RPMI8226 (cell line): ENCODE data around the gene GBF1.

Source experiments
- DNase-seq: peaks from one replicate; pipeline ENCODE4 v3.0.0-alpha.2; 2015

The GBF1 gene

DNA sequence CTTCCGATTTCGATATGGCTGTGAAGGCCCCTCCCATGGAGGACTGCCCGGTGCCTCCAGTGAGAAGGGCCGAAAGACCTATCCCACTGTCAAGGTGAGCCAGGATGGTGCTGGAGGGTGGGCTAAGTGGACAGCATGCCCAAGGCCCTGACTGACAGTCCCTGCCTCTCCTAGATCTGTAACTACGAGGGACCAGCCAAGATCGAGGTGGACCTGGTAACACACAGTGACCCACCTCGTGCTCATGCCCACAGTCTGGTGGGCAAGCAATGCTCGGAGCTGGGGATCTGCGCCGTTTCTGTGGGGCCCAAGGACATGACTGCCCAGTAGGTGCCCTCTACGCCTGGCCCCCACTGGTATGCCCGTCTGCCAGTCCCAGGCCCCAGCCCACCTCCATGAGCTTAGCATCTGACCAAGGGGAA is 151.4 kb downstream of the GBF1 start:
- no peak for DNase-seq

DNA sequence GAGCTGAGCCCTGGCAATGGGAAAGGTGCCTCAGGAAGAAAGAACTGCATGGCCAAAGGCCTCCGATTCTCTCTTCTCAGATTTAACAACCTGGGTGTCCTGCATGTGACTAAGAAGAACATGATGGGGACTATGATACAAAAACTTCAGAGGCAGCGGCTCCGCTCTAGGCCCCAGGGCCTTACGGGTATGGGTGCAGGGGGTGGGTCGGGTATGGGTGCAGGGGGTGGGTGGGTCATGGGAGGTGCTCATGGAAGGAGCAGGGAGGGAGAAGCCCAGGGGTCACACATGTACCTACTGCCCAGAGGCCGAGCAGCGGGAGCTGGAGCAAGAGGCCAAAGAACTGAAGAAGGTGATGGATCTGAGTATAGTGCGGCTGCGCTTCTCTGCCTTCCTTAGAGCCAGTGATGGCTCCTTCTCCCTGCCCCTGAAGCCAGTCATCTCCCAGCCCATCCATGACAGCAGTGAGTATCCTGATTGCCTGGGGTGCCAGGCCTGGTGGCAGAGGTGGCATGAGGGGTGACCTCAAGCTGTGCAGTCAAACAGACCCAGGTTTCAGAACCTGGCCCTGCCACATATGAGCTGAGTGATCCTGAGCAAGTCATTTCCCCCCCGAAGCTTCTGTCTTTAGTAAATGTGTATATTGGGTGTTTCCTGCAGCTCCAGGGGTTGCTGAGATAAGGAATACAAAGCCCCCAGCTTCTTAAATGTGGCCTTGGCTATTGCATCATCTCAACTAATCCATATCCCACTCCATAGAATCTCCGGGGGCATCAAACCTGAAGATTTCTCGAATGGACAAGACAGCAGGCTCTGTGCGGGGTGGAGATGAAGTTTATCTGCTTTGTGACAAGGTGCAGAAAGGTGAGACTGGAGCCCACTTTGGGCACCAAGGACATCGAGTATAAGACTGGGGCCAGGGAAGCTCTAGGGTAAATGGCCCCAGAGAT is 152.2 kb downstream of the GBF1 start:
- DNase-seq: no peak

DNA sequence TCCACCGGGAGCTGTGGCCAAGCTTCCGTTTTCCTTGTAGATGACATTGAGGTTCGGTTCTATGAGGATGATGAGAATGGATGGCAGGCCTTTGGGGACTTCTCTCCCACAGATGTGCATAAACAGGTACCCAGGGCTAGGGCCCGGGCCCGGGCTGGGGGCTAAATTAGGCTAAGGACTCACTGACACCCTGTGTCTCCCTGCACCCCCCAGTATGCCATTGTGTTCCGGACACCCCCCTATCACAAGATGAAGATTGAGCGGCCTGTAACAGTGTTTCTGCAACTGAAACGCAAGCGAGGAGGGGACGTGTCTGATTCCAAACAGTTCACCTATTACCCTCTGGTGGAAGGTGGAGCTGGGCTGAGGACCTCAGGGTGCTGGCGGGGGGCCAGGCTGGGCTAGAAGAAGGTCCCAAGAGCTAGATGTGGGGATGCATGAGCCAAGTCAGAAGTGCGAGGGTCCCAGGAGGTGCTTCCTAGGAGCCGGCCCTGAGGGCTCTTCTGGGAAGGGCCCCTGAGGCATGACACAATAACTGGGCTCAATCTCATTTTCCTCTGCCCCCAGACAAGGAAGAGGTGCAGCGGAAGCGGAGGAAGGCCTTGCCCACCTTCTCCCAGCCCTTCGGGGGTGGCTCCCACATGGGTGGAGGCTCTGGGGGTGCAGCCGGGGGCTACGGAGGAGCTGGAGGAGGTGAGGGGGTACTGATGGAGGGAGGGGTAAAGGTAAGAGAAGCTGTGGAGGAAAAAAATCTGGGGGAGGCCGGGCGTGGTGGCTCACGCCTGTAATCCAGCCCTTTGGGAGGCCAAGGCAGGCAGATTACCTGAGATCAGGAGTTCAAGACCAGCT is 153.1 kb downstream of the GBF1 start:
- no peak for DNase-seq

- DNase-seq: peak; percentile 87
Observed at GRCh38 chr10:102399217-102400021, 154.1 kb downstream of the GBF1 start.

GRCh38 chr10:102400076-102400475 is 154.7 kb downstream of the GBF1 start:
- DNase-seq: no peak

- no peak for DNase-seq
Observed at GRCh38 chr10:102400598-102401341, 155.4 kb downstream of the GBF1 start.

- no peak for DNase-seq
Observed at GRCh38 chr10:102401342-102401654, 156.0 kb downstream of the GBF1 start.

DNA sequence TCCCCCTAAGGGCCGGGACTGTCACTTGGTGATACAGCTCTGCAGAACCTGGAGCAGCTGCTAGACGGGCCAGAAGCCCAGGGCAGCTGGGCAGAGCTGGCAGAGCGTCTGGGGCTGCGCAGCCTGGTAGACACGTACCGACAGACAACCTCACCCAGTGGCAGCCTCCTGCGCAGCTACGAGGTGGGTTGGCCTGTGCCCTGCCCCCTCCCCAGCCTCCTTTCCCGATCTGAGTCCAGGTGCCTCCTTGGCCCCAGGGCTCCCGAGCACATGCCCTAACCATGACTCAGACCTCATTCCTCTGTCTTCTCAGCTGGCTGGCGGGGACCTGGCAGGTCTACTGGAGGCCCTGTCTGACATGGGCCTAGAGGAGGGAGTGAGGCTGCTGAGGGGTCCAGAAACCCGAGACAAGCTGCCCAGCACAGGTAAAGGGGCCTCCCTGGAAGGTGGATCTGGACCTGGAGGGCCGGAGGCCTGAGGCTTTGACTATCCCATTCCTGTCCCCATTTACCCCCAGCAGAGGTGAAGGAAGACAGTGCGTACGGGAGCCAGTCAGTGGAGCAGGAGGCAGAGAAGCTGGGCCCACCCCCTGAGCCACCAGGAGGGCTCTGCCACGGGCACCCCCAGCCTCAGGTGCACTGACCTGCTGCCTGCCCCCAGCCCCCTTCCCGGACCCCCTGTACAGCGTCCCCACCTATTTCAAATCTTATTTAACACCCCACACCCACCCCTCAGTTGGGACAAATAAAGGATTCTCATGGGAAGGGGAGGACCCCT is 156.6 kb downstream of the GBF1 start:
- DNase-seq: no peak

DNA sequence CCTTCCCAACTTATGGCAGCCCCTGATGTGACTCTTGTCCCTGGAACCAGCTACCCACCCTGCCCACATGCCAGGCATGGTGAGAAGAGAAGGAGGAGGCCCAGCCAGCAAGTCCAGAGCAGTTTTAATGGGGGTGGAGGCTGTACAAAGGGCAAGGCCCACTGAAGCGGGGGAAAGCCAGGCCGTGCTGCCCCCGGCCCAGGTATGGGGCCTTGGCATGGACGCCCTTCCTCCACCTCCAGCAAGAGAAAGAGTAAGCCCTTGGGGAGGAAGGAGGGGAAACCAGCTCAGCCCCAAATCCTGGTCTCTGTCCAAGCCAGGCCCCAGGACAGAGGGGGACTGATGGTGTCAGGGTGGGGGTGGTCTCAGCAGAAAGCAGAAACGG is 157.2 kb downstream of the GBF1 start:
- no peak for DNase-seq

DNA sequence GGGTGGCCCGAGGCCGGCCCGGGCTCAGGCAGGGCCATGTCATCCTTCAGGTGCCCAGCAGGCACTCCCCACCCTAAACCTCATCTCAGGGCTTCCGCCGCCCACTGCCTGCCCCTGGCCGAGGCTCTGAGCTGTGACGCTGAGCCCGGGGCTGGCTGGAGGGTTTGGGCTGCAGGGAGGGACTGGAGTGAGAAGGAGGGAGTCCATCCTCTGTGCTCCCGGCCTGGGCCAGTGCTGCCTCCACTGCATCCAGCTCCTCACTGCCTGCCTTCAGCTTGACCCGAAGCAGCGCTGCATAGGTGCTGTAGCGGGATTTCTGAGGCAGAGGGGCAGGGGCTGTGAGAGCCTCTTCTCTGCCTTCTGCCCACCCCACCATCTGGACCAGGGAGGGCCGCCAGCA is 157.8 kb downstream of the GBF1 start:
- DNase-seq: no peak

- no peak for DNase-seq
Observed at GRCh38 chr10:102404361-102405107, 159.2 kb downstream of the GBF1 start.

DNA sequence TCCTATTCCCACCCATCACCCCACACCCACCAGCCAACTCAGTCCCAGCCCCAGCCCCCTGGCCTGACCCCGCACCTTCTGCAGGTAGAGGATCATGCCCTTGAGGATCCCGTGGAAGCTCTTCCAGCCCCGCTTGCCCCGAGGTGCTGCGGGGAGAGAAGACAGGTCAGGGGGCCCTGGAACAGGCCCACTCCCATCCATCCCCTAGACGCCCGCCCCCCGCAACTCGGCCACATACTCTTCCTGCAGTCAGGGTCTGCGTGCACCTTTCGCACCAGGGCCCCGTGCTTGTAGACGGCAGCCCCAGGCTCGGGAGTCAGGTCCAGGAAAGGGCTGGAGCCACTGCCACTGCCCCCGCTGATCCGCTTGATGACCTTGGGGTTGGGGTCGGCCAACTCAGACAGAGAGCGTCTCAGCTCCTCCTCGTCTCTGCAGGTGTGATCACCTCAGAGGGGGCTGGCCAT is 159.8 kb downstream of the GBF1 start:
- no peak for DNase-seq

DNA sequence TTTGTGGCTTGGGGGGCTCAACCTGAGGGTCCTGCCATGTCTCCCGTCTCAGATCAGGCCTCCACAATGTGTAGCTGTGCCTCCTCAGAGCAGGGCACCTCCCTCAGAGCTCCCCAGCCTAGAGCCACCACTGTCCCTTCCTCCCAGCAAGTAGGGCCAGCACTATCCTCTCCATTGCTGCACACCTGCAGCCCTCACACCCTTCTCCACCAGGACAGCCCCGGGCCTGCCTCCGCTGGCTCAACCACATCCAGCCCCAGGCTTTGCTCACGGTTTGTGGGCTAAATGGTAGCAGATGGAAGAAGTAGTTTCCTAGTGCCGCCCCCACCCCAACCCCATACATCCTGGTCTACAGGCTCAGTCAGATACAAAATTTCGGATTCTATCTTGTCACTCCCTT is 160.3 kb downstream of the GBF1 start:
- peak; percentile 17 for DNase-seq

- no peak for DNase-seq
Observed at GRCh38 chr10:102406815-102407214, 161.5 kb downstream of the GBF1 start.

- DNase-seq: no peak
Observed at GRCh38 chr10:102407425-102408130, 162.2 kb downstream of the GBF1 start.

GRCh38 chr10:102408131-102408727 is 162.9 kb downstream of the GBF1 start:
- no peak for DNase-seq

DNA sequence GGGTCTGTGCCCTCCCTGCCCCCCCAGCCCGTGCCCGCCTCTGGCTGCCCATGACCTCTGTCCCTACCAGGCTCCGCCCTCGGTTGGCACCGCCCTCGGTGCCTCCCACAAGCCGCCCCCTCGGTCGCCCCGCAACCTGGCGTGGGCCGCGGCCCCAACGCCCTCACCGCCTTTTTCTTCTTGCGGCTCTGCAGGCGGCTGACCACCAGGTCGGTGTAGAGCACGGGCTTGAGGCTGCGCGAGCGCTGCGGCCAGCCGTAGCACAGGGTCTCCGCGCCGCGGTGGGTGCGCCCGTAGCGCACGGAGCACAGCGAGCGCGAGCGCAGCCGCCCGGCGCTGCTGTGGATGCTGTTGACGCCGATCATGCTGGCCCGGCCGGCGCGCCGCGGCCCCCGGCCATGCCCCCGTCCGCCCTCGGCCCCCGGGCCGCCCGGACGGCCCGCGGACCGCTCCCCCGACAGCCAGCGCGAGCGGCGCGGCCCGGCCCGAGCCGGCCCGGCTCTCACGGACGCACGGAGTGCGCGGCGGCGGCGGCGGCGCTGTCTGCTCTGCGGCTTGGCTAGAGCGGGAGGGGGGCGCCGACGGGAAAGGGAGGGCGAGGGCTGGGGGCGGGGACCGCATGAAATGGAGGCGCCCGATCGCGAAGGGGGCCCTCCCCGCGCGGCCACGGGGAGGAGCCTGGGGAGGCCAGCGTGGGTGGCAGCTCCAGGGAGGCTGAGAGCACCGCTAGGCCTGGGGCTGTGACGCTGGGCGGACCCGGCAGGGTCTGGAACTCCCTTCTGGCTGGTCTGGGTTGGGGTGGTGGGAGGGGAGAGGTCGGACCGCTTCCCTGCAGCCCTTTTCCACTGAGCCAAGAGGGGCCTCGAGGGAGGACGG is 163.6 kb downstream of the GBF1 start:
- DNase-seq: no peak

DNA sequence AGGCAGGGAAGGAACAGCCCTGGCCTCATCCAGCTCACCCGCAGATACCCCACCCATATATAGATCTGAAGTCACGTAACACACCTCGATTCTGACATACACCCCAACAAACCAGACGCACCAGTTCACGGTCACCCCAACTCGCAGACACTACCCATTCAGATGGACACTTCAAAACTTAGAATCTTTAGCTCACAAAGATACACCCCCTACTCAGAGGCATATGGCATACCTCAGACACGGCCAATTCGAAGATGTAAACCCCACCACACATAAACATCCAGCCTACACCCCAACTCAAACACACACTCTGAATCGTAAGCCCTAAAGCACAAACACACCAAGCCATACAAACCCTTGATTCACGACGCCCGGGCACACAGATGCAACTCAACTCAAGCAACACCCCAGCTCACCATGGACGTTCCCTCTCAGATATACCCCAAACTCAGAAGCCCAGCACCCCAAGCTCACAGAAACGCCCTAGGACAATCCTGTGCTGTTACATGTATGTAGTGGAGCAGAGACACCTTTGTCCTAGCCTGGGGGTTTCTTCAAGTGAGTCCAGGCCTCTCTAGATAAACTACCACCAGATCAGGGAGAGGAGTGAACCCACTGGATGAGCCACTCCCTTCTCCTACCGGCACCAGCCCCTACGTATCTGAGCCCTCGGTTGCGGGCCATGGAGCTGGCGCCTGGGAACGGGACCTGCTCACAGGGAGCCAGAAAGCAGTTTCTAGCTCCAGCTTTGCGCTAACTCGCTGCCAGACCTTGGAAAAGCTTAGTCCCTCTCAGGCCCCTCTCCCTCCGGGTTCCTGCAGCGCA is 164.5 kb downstream of the GBF1 start:
- DNase-seq: no peak
